Neural cell (in vitro differentiated cells): ENCODE data around the gene FHL1.

ENCODE experiments used
- CTCF ChIP-seq: fragments of 450-650 bp; IDR thresholded peaks from 2 replicates; pipeline ENCODE4 v1.5.1; 2014; ENCODE audit warnings: antibody characterized with exemption, mild to moderate bottlenecking, moderate library complexity; ENCODE audit not compliant: poor library complexity, severe bottlenecking
- EP300 ChIP-seq: fragments of 450-650 bp; conservative IDR thresholded peaks from 2 replicates; pipeline ENCODE4 v1.6.1; 2014; ENCODE audit warnings: antibody characterized with exemption, mild to moderate bottlenecking, moderate library complexity; ENCODE audit not compliant: poor library complexity, severe bottlenecking
- EZH2 ChIP-seq: fragments of 200-600, 300-800 bp; shearing (Covaris generic), sonication (generic); IDR thresholded peaks from 2 replicates; pipeline ENCODE4 v1.6.1; 2014; ENCODE audit warnings: antibody characterized with exemption, low read length, borderline replicate concordance, mild to moderate bottlenecking; ENCODE audit not compliant: insufficient read depth, poor library complexity, severe bottlenecking
- POLR2AphosphoS5 ChIP-seq: IDR thresholded peaks from 2 replicates; pipeline ENCODE4 v1.6.1; 2012
- RAD21 ChIP-seq: fragments of 450-650 bp; conservative IDR thresholded peaks from 2 replicates; pipeline ENCODE4 v1.6.1; 2014; ENCODE audit warnings: antibody characterized with exemption, mild to moderate bottlenecking, moderate library complexity
- SMC3 ChIP-seq: fragments of 450-650 bp; conservative IDR thresholded peaks from 2 replicates; pipeline ENCODE4 v1.6.1; 2014; ENCODE audit warnings: antibody characterized with exemption, mild to moderate bottlenecking, moderate library complexity; ENCODE audit not compliant: poor library complexity
- TAF1 ChIP-seq: IDR thresholded peaks from 2 replicates; pipeline ENCODE4 v1.6.1; 2012; ENCODE audit warnings: low read depth

- TF ChIP-seq CTCF (no peak), POLR2AphosphoS5 (no peak), EZH2 (no peak), EP300 (no peak), TAF1 (no peak), RAD21 (no peak), SMC3 (no peak)
These were observed 44.8 kb downstream of the FHL1 start for GRCh38 chrX:136192135-136192534.
